Suppressor macrophage (primary cell): ENCODE measurements around the gene CREB5.

Source experiments
- DNase-seq, 4 experiments: peaks; one replicate each; pipeline ENCODE4 v3.0.0-alpha.2; 2020 to 2022

CREB5 gene

GRCh38 chr7:28688651-28689050 is 276.3 kb downstream of the CREB5 start:
- DNase-seq, result no peak

GRCh38 chr7:28695300-28696295 is 283.3 kb downstream of the CREB5 start:
- DNase-seq, result no peak

- peak in 1 of 4 experiments; percentile 34 for DNase-seq
These were observed 285.7 kb downstream of the CREB5 start for GRCh38 chr7:28697913-28698563.

- DNase-seq, result no peak
These were observed 286.5 kb downstream of the CREB5 start for GRCh38 chr7:28698840-28699239.

GRCh38 chr7:28700096-28700495 is 287.8 kb downstream of the CREB5 start:
- no peak for DNase-seq

- DNase-seq, result no peak
These were observed 288.5 kb downstream of the CREB5 start for GRCh38 chr7:28700790-28701203.

- no peak for DNase-seq
These were observed 289.4 kb downstream of the CREB5 start for GRCh38 chr7:28701731-28702130.

- no peak for DNase-seq
These were observed 289.9 kb downstream of the CREB5 start for GRCh38 chr7:28702171-28702570.

- DNase-seq, result no peak
These were observed 290.9 kb downstream of the CREB5 start for GRCh38 chr7:28703037-28703765.

GRCh38 chr7:28704706-28705105 is 292.4 kb downstream of the CREB5 start:
- DNase-seq, result no peak

- no peak for DNase-seq
These were observed 293.0 kb downstream of the CREB5 start for GRCh38 chr7:28705350-28705749.

- DNase-seq, result no peak
These were observed 294.3 kb downstream of the CREB5 start for GRCh38 chr7:28706584-28706983.

GRCh38 chr7:28707291-28707690 is 295.0 kb downstream of the CREB5 start:
- DNase-seq, result no peak

GRCh38 chr7:28708033-28708951 is 296.0 kb downstream of the CREB5 start:
- DNase-seq, result no peak

- no peak for DNase-seq
These were observed 297.4 kb downstream of the CREB5 start for GRCh38 chr7:28709748-28710147.

- DNase-seq, result no peak
These were observed 298.8 kb downstream of the CREB5 start for GRCh38 chr7:28711114-28711513.

GRCh38 chr7:28714459-28715120 is 302.3 kb downstream of the CREB5 start:
- no peak for DNase-seq

GRCh38 chr7:28717445-28718054 is 305.2 kb downstream of the CREB5 start:
- no peak for DNase-seq

GRCh38 chr7:28718055-28718481 is 305.8 kb downstream of the CREB5 start:
- no peak for DNase-seq

- no peak for DNase-seq
These were observed 306.2 kb downstream of the CREB5 start for GRCh38 chr7:28718545-28718944.

- DNase-seq, result no peak
These were observed 310.4 kb downstream of the CREB5 start for GRCh38 chr7:28722684-28723083.
